Peyer's patch (tissue), 4 donors: ENCODE measurements around the gene KIF21B. TPM values are rescaled to one million over a fixed set of nuclear protein-coding genes. Genes with fewer than 3 reads are reported as not detected.

Experiments used
- DNase-seq, 3 donors: peaks; one replicate each; pipeline ENCODE4 v3.0.0-alpha.2; 2017 to 2019
- H3K27ac ChIP-seq, 4 donors: fragments of 200-600 bp; sonication (generic); one replicate each; pipeline ENCODE4 v1.5.1; 2016 to 2019
- H3K27me3 ChIP-seq, 2 donors: fragments of 200-600 bp; sonication (generic); one replicate each; pipeline ENCODE4 v1.5.1; 2019
- H3K36me3 ChIP-seq, 3 donors: fragments of 200-600 bp; sonication (generic); one replicate each; pipeline ENCODE4 v1.5.1; 2016 to 2019
- H3K4me1 ChIP-seq, 4 donors: fragments of 200-600 bp; sonication (generic); one replicate each; pipeline ENCODE4 v1.5.1; 2016 to 2019
- H3K4me3 ChIP-seq, 4 donors: fragments of 200-600 bp; sonication (generic); 1 replicate in 3 of 4; 2 replicates in 1 of 4; pipeline ENCODE4 v1.5.1; 2016 to 2019; ENCODE audit warnings: mild to moderate bottlenecking in 1 of 4
- H3K9me3 ChIP-seq, 4 donors: fragments of 200-600 bp; sonication (generic); one replicate each; pipeline ENCODE4 v1.5.1; 2016 to 2019; ENCODE audit warnings: mild to moderate bottlenecking in 1 of 4
- POLR2A ChIP-seq, 2 donors: fragments of 450-650 bp; IDR thresholded peaks; one replicate each; pipeline ENCODE4 v1.5.1; 2017; ENCODE audit warnings: antibody characterized with exemption in 2 of 2, mild to moderate bottlenecking in 2 of 2, moderate library complexity in 2 of 2
- total RNA-seq, 4 donors: library from RNA; depleted of rRNA; stranded (reverse); fragments of >200 nt; gene quantifications; one replicate each; pipeline ENCODE4 v1.1.0, GENCODE V29; 2016
- TF ChIP-seq, protein P1 (sequence below), 6 experiments: fragments of 450-650 bp in 4 of 6; fragments of 200-600 bp in 2 of 6; sonication (generic) in 1 of 6; IDR thresholded peaks; one replicate each; pipeline ENCODE4 v1.5.1; 2017 to 2019; ENCODE audit warnings: antibody characterized with exemption in 6 of 6, mild to moderate bottlenecking in 3 of 6, moderate library complexity in 1 of 6

The KIF21B gene
- total RNA-seq, 4 donors from 2014 or later: 6.7 to 19.0 (median 13.3) TPM

- DNase-seq: no peak
- no peak overlapping the region for H3K4me3 ChIP-seq
- H3K4me1 ChIP-seq: peaks cover 0 to 12% (median 0%) of the 10 kb centered on the region in 4 donors
- H3K9me3 ChIP-seq: no peaks in the 10 kb centered on the region
- no peak overlapping the region for H3K27ac ChIP-seq
- no peaks in the 10 kb centered on the region for H3K36me3 ChIP-seq
- H3K27me3 ChIP-seq: no peaks in the 10 kb centered on the region
- TF ChIP-seq, protein P1, sequence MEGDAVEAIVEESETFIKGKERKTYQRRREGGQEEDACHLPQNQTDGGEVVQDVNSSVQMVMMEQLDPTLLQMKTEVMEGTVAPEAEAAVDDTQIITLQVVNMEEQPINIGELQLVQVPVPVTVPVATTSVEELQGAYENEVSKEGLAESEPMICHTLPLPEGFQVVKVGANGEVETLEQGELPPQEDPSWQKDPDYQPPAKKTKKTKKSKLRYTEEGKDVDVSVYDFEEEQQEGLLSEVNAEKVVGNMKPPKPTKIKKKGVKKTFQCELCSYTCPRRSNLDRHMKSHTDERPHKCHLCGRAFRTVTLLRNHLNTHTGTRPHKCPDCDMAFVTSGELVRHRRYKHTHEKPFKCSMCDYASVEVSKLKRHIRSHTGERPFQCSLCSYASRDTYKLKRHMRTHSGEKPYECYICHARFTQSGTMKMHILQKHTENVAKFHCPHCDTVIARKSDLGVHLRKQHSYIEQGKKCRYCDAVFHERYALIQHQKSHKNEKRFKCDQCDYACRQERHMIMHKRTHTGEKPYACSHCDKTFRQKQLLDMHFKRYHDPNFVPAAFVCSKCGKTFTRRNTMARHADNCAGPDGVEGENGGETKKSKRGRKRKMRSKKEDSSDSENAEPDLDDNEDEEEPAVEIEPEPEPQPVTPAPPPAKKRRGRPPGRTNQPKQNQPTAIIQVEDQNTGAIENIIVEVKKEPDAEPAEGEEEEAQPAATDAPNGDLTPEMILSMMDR (IDR thresholded peaks at IDR 0.05): no peak
- TF ChIP-seq POLR2A (IDR thresholded peaks at IDR 0.05): no peak
These were observed 50.4 kb downstream of the KIF21B start for GRCh38 chr1:200972985-200973742.

DNA sequence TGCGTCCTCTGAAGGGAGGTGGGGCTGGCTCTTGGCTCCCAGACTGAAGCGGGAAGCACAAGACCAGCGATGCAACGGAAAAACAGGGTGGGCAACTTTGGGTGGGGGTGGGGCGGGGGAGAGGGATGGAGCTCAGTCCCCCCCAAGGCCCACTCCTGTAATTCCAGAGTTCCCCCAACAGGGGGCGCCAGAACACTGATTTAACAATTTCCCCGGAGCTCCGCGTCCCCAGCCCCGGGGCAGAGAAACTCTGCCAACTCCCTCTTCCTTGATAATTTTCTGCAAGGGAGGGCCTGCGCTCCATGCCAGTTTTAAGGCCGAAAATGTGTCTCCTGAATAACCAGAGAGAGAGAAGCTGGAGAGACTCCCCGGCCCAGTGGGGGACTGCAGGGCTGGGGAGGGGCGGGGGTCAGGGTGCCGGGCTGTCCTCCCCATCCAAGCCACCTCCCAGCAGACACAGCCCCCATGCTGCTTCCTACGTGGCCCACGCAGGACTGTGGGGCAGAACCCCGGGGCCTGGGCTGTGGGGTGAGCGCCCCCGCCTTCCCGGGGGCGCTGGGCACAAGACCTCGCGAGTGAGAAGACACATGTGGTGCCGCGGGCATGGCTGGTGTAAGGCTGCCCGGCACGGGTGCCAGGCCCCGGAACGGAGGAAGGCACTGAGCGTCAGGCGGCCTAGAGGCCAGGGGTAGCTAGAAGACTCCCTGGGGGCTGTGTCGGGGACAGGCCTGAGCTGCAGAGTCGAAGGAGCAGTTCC lies 51.4 kb downstream of the KIF21B start:
- Histone ChIP-seq H3K27ac (no peak overlapping the region), H3K4me1 (peaks cover 0 to 12% (median 0%) of the 10 kb centered on the region in 4 donors), H3K36me3 (no peaks in the 10 kb centered on the region), H3K9me3 (no peaks in the 10 kb centered on the region), H3K27me3 (no peaks in the 10 kb centered on the region), H3K4me3 (no peak overlapping the region)
- no peak for TF ChIP-seq POLR2A (IDR thresholded peaks at IDR 0.05)
- TF ChIP-seq, protein P1 (IDR thresholded peaks at IDR 0.05): peak; percentile 34 to 94 (median 70)
- DNase-seq: peak; percentile 58 to 78 (median 76)

GRCh38 chr1:200971428-200971903 lies 52.0 kb downstream of the KIF21B start:
- H3K4me3 ChIP-seq: no peak overlapping the region
- H3K36me3 ChIP-seq: no peaks in the 10 kb centered on the region
- no peaks in the 10 kb centered on the region for H3K27me3 ChIP-seq
- TF ChIP-seq POLR2A (IDR thresholded peaks at IDR 0.05): no peak
- TF ChIP-seq, protein P1 (IDR thresholded peaks at IDR 0.05): no peak
- H3K27ac ChIP-seq: no peak overlapping the region
- peaks cover 0 to 12% (median 0%) of the 10 kb centered on the region in 4 donors for H3K4me1 ChIP-seq
- no peak for DNase-seq
- H3K9me3 ChIP-seq: no peaks in the 10 kb centered on the region

GRCh38 chr1:200970771-200971427 lies 52.6 kb downstream of the KIF21B start:
- DNase-seq: no peak
- H3K27me3 ChIP-seq: no peaks in the 10 kb centered on the region
- no peak overlapping the region for H3K4me3 ChIP-seq
- TF ChIP-seq POLR2A (IDR thresholded peaks at IDR 0.05): no peak
- TF ChIP-seq, protein P1 (IDR thresholded peaks at IDR 0.05): no peak
- peaks cover 0 to 12% (median 0%) of the 10 kb centered on the region in 4 donors for H3K4me1 ChIP-seq
- peaks cover 0 to 5% (median 0%) of the 10 kb centered on the region in 3 donors for H3K36me3 ChIP-seq
- no peak overlapping the region for H3K27ac ChIP-seq
- H3K9me3 ChIP-seq: no peaks in the 10 kb centered on the region

- Histone ChIP-seq H3K27ac (no peak overlapping the region), H3K27me3 (no peaks in the 10 kb centered on the region), H3K4me1 (peaks cover 0 to 12% (median 0%) of the 10 kb centered on the region in 4 donors), H3K9me3 (no peaks in the 10 kb centered on the region), H3K36me3 (peaks cover 0 to 14% (median 0%) of the 10 kb centered on the region in 3 donors), H3K4me3 (no peak overlapping the region)
- TF ChIP-seq POLR2A (IDR thresholded peaks at IDR 0.05): no peak
- TF ChIP-seq, protein P1 (IDR thresholded peaks at IDR 0.05): no peak
- DNase-seq: no peak
These were observed 53.6 kb downstream of the KIF21B start for GRCh38 chr1:200969726-200970561.
